ENCODE results near the gene PSME1.

DNA sequence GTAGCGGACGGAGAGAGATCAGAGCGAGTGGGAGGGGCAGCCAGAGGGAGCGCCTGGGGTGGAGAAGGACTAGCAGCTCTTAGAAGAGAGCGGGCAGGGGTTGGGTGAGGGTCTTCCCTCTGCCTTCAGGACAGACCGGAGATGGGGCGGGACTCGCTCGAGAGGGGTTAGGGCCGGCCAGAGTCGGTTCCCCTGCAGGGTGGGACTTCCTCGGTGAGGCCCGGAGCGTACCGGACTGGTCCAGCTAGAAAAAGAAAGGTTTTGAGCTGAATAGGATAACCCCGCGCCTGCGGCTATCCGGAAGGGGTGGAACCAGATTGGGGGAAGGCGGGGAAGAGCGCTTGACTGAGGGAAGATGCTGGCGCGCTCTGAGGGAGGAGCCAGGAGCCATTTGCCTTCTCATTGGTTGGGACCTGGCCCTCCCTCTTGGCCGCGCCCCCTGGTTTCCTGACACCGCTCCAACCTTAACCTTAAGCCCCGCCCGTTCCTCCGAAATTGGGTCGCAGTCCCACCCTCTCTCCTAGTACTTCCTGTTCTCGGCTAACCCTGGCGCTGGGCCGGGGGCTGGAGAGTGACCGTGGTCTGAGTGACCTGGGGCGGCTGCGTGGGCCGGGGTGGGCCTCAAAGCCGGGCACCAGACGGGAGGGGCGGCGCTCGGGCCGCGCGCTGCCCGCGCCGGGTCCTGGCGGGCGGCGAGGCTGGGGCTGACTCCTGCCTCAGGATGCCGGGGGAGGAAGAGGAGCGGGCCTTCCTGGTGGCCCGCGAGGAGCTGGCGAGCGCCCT, 11.2 kb downstream of the PSME1 start, which contains the start of gene RNF31:
- TF ChIP-seq BHLHE40 (IDR thresholded peaks at IDR 0.05; ENCODE audit: low read depth, low read length), result no peak
- TF ChIP-seq, protein P1, sequence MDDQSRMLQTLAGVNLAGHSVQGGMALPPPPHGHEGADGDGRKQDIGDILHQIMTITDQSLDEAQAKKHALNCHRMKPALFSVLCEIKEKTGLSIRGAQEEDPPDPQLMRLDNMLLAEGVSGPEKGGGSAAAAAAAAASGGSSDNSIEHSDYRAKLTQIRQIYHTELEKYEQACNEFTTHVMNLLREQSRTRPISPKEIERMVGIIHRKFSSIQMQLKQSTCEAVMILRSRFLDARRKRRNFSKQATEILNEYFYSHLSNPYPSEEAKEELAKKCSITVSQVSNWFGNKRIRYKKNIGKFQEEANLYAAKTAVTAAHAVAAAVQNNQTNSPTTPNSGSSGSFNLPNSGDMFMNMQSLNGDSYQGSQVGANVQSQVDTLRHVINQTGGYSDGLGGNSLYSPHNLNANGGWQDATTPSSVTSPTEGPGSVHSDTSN (IDR thresholded peaks at IDR 0.05), result no peak
- TF ChIP-seq MYC (IDR thresholded peaks at IDR 0.05; ENCODE audit: borderline replicate concordance, low read length), result no peak
- no peak for TF ChIP-seq JUNB (IDR thresholded peaks at IDR 0.05)
- TF ChIP-seq, protein P2, sequence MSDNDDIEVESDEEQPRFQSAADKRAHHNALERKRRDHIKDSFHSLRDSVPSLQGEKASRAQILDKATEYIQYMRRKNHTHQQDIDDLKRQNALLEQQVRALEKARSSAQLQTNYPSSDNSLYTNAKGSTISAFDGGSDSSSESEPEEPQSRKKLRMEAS (IDR thresholded peaks at IDR 0.05), result 0 out of 2 replicates have a peak, but pooled peaks have one; percentile 9
- peak; percentile 42; the same call in 1 of the 2 replicates for TF ChIP-seq POLR2A (IDR thresholded peaks at IDR 0.05; ENCODE audit: low read length)
- TF ChIP-seq, protein P3, sequence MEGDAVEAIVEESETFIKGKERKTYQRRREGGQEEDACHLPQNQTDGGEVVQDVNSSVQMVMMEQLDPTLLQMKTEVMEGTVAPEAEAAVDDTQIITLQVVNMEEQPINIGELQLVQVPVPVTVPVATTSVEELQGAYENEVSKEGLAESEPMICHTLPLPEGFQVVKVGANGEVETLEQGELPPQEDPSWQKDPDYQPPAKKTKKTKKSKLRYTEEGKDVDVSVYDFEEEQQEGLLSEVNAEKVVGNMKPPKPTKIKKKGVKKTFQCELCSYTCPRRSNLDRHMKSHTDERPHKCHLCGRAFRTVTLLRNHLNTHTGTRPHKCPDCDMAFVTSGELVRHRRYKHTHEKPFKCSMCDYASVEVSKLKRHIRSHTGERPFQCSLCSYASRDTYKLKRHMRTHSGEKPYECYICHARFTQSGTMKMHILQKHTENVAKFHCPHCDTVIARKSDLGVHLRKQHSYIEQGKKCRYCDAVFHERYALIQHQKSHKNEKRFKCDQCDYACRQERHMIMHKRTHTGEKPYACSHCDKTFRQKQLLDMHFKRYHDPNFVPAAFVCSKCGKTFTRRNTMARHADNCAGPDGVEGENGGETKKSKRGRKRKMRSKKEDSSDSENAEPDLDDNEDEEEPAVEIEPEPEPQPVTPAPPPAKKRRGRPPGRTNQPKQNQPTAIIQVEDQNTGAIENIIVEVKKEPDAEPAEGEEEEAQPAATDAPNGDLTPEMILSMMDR (IDR thresholded peaks at IDR 0.05), result no peak
- no peak for TF ChIP-seq NR3C1 (IDR thresholded peaks at IDR 0.05)

Data from A549 (cell line).